HepG2 (cell line): ENCODE data around the gene DPH1. TPM values are rescaled to one million over a fixed set of nuclear protein-coding genes. Genes with fewer than 3 reads are reported as not detected.

Experiments
- ATAC-seq: fragments of 200-7000 bp; cut with Tn5 transposase; 3 replicates; pipeline ENCODE4 v1.9.1; 2020; ENCODE audit warnings: mild to moderate bottlenecking, moderate library complexity
- BruUV-seq: library from RNA; stranded (reverse); fragments of 400-500 nt; replicated peaks from 2 replicates; lab custom pipeline; 2021; lab: Mats Ljungman, UMichigan
- CTCF ChIA-PET: fragments of 300-600 bp; formaldehyde crosslinking; extraction: SDS; loops from one replicate; lab custom pipeline; 2021; ENCODE audit warnings: low total read pairs, inconsistent platforms, low intra/inter-chr PET ratio; lab: Yijun Ruan, JAX
- POLR2A ChIA-PET: fragments of 350-600 bp; sonication (Branson Sonifier 250); formaldehyde crosslinking; loops from one replicate; lab custom pipeline; 2020; ENCODE audit warnings: antibody characterized with exemption, inconsistent platforms; lab: Yijun Ruan, JAX
- DNase-seq: peaks from one replicate; pipeline ENCODE4 v3.0.0-alpha.2; 2015; ENCODE audit warnings: low spot score
- FAIRE-seq: peaks from 3 replicates; lab custom pipeline; 2011; peaks lifted over from hg19 to GRCh38; lab: Jason Lieb, UNC
- H2AFZ ChIP-seq: one replicate; pipeline ENCODE4 v1.6.1; 2011; ENCODE audit warnings: low read length, inconsistent platforms
- H3K27ac ChIP-seq: fragments of 300-600 bp; 3 replicates; pipeline ENCODE4 v1.8.0; 2011; ENCODE audit warnings: mixed run types, mild to moderate bottlenecking, mixed read lengths, low read length, inconsistent platforms; ENCODE audit not compliant: insufficient read depth; ENCODE audit errors: extremely low read length
- H3K27me3 ChIP-seq, 2 experiments: fragments of 200-600 bp in 1 of 2; 2 replicates in 1 of 2; 3 replicates in 1 of 2; pipeline versions ENCODE4 v1.6.0 to v1.8.0; 2011; ENCODE audit warnings: low read length in 2 of 2, mild to moderate bottlenecking in 2 of 2, moderate library complexity in 2 of 2, inconsistent platforms in 1 of 2; ENCODE audit not compliant: insufficient read depth in 2 of 2, control insufficient read depth in 1 of 2
- H3K36me3 ChIP-seq, 2 experiments: fragments of 200-600 bp in 1 of 2; replicated peaks in 1 of 2; 2 replicates in 1 of 2; 3 replicates in 1 of 2; pipeline versions ENCODE4 v1.5.1 to v1.8.0; 2011; ENCODE audit warnings: low read length in 2 of 2, inconsistent platforms in 1 of 2; ENCODE audit not compliant: insufficient read depth in 2 of 2, control insufficient read depth in 1 of 2
- H3K4me1 ChIP-seq: 2 replicates; pipeline ENCODE4 v1.5.1; 2012; ENCODE audit warnings: low read length, inconsistent platforms; ENCODE audit not compliant: insufficient read depth
- H3K4me2 ChIP-seq: 2 replicates; pipeline ENCODE4 v1.6.0; 2011; ENCODE audit warnings: low read depth, low read length, inconsistent platforms
- H3K4me3 ChIP-seq, 3 experiments: fragments of 200-600 bp in 1 of 3; sonication (generic), shearing (Covaris generic) in 1 of 3; replicated peaks in 1 of 3; 2 replicates each; pipeline ENCODE4 v1.5.1; 2011 to 2016; ENCODE audit warnings: low read length in 3 of 3, inconsistent platforms in 2 of 3, low read depth in 2 of 3, mild to moderate bottlenecking in 2 of 3, control low read depth in 1 of 3, mixed read lengths in 1 of 3; ENCODE audit not compliant: insufficient read depth in 1 of 3
- H3K79me2 ChIP-seq: one replicate; pipeline ENCODE4 v1.6.1; 2011; ENCODE audit warnings: low read length, inconsistent platforms; ENCODE audit not compliant: insufficient read depth
- H3K9ac ChIP-seq: 2 replicates; pipeline ENCODE4 v1.6.0; 2011; ENCODE audit warnings: mild to moderate bottlenecking, low read depth, low read length, inconsistent platforms; ENCODE audit not compliant: insufficient read depth
- H3K9me3 ChIP-seq: 2 replicates; pipeline ENCODE4 v1.5.1; 2012; ENCODE audit warnings: mild to moderate bottlenecking, low read length
- H4K20me1 ChIP-seq: 2 replicates; pipeline ENCODE4 v1.6.0; 2011; ENCODE audit warnings: inconsistent platforms, mild to moderate bottlenecking, low read length, moderate library complexity; ENCODE audit not compliant: insufficient read depth
- CAMTA2 ChIP-seq: sonication (generic); formaldehyde crosslinking; IDR thresholded peaks from 2 replicates; pipeline ENCODE4 v1.4.0; 2020; ENCODE audit warnings: mild to moderate bottlenecking, missing genetic modification reagents, borderline replicate concordance
- CTCF ChIP-seq: sonication (generic); formaldehyde crosslinking; IDR thresholded peaks from 2 replicates; pipeline ENCODE4 v1.5.0; 2020; ENCODE audit warnings: mild to moderate bottlenecking, missing genetic modification reagents, moderate library complexity
- FOSL2 ChIP-seq: sonication (generic); formaldehyde crosslinking; IDR thresholded peaks from 2 replicates; pipeline ENCODE4 v1.4.0; 2020; ENCODE audit warnings: missing genetic modification reagents
- IKZF4 ChIP-seq: sonication (generic); formaldehyde crosslinking; IDR thresholded peaks from 2 replicates; pipeline ENCODE4 v1.5.1; 2020; ENCODE audit warnings: borderline replicate concordance, mild to moderate bottlenecking, low read depth, missing genetic modification reagents; ENCODE audit errors: not compliant biosample characterization
- IRF2 ChIP-seq: IDR thresholded peaks from 2 replicates; pipeline ENCODE4 v1.6.1; 2018; ENCODE audit warnings: missing genetic modification reagents, missing compliant biosample characterization
- KAT8 ChIP-seq: IDR thresholded peaks from 2 replicates; pipeline ENCODE4 v1.6.1; 2016; ENCODE audit warnings: missing genetic modification reagents, missing compliant biosample characterization
- PAF1 ChIP-seq: IDR thresholded peaks from 2 replicates; pipeline ENCODE4 v1.6.1; 2016; ENCODE audit warnings: missing genetic modification reagents, missing compliant biosample characterization
- SCMH1 ChIP-seq: sonication (generic); formaldehyde crosslinking; IDR thresholded peaks from 2 replicates; pipeline ENCODE4 v1.9.0; 2021; ENCODE audit warnings: missing genetic modification reagents, mild to moderate bottlenecking, borderline replicate concordance
- STAT5B ChIP-seq: sonication (generic); formaldehyde crosslinking; IDR thresholded peaks from 2 replicates; pipeline ENCODE4 v1.4.0; 2020; ENCODE audit warnings: missing genetic modification reagents
- ZMAT5 ChIP-seq: sonication (generic); formaldehyde crosslinking; IDR thresholded peaks from 2 replicates; pipeline ENCODE4 v1.5.0; 2020; ENCODE audit warnings: mild to moderate bottlenecking, low read depth, missing genetic modification reagents, borderline replicate concordance
- ZNF160 ChIP-seq: sonication (generic); formaldehyde crosslinking; IDR thresholded peaks from 2 replicates; pipeline ENCODE4 v1.8.0; 2022; ENCODE audit warnings: mild to moderate bottlenecking, inconsistent platforms, missing genetic modification reagents
- ZNF44 ChIP-seq: sonication (generic); formaldehyde crosslinking; IDR thresholded peaks from 2 replicates; pipeline ENCODE4 v1.5.1; 2020; ENCODE audit warnings: mild to moderate bottlenecking, missing genetic modification reagents
- ZNF724P ChIP-seq: sonication (generic); formaldehyde crosslinking; IDR thresholded peaks from 2 replicates; pipeline ENCODE4 v1.8.0; 2022; ENCODE audit warnings: missing genetic modification reagents, borderline replicate concordance
- WGBS: methylation state at CpG from one replicate; pipeline ENCODE4 v1.1.6; 2017; ENCODE audit warnings: low lambda C conversion rate; 5-methylcytosine and 5-hydroxymethylcytosine counted together
- in situ Hi-C: cut with HindIII; loops from 2 replicates; pipeline ENCODE4 v1.10.0; 2017; ENCODE audit warnings: low pct_unique_long_range_greater_than_20kb; ENCODE audit not compliant: extremely low pct_ligation_motif_present
- intact Hi-C: fragments of 100-400 bp; cut with micrococcal nuclease; formaldehyde crosslinking; loops from one replicate; pipeline ENCODE4 v1.10.0; 2022; ENCODE audit not compliant: unreplicated experiment
- polyA plus RNA-seq, 8 experiments: library from polyadenylated mRNA; depleted of rRNA in 3 of 8; stranded (reverse) in 7 of 8; unstranded in 1 of 8; fragments of >200 nt; fragmentation: Illumina TruSeq in 4 of 8; extraction: Trizol in 4 of 8; gene quantifications; 2 replicates each; pipeline versions ENCODE4 v1.2.1 to v1.2.3, GENCODE V29; 2011 to 2016; ENCODE audit warnings: low read depth in 4 of 8, missing spikeins in 1 of 8, mixed read lengths in 1 of 8; ENCODE audit not compliant: insufficient read depth in 1 of 8
- total RNA-seq, 5 experiments: library from RNA; depleted of rRNA; stranded (reverse); fragments of >200 nt; fragmentation: Illumina TruSeq; extraction: Trizol; gene quantifications; 2 replicates each; pipeline ENCODE4 v1.2.3, GENCODE V29; 2016; ENCODE audit warnings: low read depth in 1 of 5
- TF ChIP-seq, protein P1 (sequence below): sonication (generic); formaldehyde crosslinking; IDR thresholded peaks from 2 replicates; pipeline ENCODE4 v1.5.0; 2020; ENCODE audit warnings: missing genetic modification reagents

The DPH1 gene
- total and polyA plus RNA-seq, 2 of the 13 experiments (the other 11 are each of a cell fraction or from before 2014, with no cell fraction given) = 25.3 to 42.8 TPM

DNA sequence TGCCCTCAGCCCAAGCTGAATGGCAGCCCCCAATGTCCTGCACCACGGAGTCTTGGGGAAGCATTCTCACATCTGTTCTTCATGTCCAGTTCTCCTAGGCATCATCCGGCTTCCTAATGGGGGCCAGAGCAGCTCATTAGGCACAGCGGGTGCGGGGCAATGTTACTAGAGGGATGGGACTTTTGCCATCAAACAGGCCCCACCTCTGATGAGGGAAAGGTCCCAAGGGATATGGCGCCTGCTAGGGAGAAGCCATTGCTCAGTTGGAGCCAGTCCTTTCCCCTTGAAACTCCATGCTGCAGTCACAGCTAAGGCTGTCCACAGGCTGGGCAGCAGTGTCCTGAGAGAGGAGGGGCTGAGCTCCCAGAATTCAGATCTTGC is 1.7 kb upstream of the DPH1 start:
- Histone ChIP-seq H3K4me1 (peaks cover 44% of the 10 kb centered on the region), H4K20me1 (peaks cover 4% of the 10 kb centered on the region), H3K36me3 (no peaks in the 10 kb centered on the region), H3K79me2 (peaks cover 6% of the 10 kb centered on the region), H3K4me3 (no peak overlapping the region), H3K27ac (no peak overlapping the region), H2AFZ (no peak overlapping the region), H3K9me3 (no peaks in the 10 kb centered on the region), H3K9ac (no peak overlapping the region), H3K4me2 (no peak overlapping the region), H3K27me3 (peaks cover 9 to 39% of the 10 kb centered on the region in 2 experiments)
- BruUV-seq = no TSS peak
- no peak for ATAC-seq
- POLR2A ChIA-PET = no interaction called here
- intact Hi-C loops (loop anchor here (10.0 kb wide), 2 partner anchors 53 to 143 kb away; no protein-coding TSS in a partner anchor), in situ Hi-C loops (loop anchor here (5.0 to 25.0 kb wide), 2 partner anchors 121 to 316 kb away; partner anchors contain the start of genes TLCD2 and WDR81)
- TF ChIP-seq PAF1 (no peak), STAT5B (CRISPR knock-in tag) (no peak), SCMH1 (CRISPR knock-in tag) (no peak), IRF2 (CRISPR knock-in tag) (no peak), ZNF160 (CRISPR knock-in tag) (no peak), ZNF44 (CRISPR knock-in tag) (no peak), KAT8 (CRISPR knock-in tag) (no peak), ZMAT5 (CRISPR knock-in tag) (no peak), IKZF4 (CRISPR knock-in tag) (no peak), ZNF724P (CRISPR knock-in tag) (no peak), CTCF (no peak), FOSL2 (CRISPR knock-in tag) (no peak), CAMTA2 (CRISPR knock-in tag) (no peak)
- TF ChIP-seq, protein P1, sequence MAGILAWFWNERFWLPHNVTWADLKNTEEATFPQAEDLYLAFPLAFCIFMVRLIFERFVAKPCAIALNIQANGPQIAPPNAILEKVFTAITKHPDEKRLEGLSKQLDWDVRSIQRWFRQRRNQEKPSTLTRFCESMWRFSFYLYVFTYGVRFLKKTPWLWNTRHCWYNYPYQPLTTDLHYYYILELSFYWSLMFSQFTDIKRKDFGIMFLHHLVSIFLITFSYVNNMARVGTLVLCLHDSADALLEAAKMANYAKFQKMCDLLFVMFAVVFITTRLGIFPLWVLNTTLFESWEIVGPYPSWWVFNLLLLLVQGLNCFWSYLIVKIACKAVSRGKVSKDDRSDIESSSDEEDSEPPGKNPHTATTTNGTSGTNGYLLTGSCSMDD (CRISPR knock-in tag) = no peak
- CTCF ChIA-PET = no interaction called here
- no peak for FAIRE-seq
- no peak for DNase-seq
- WGBS = 52% methylated on average over 3 of the region's 5 CpGs
